K562 (cell line): ENCODE measurements around the gene CPZ. TPM values are rescaled to one million over a fixed set of nuclear protein-coding genes. Genes with fewer than 3 reads are reported as not detected.

Source experiments
- ARNT ChIP-seq, 2 experiments: fragments of 450-650 bp; IDR thresholded peaks; 2 replicates each; pipeline ENCODE4 v1.6.1; 2016; ENCODE audit warnings: mild to moderate bottlenecking in 1 of 2
- MAZ ChIP-seq, 2 experiments: fragments of 450-650 bp in 1 of 2; sonication (generic) in 1 of 2; formaldehyde crosslinking; IDR thresholded peaks in 1 of 2; conservative IDR thresholded peaks in 1 of 2; 2 replicates each; pipeline versions ENCODE4 v1.4.0 to v1.5.0; 2020; ENCODE audit warnings: mild to moderate bottlenecking in 1 of 2, missing genetic modification reagents in 1 of 2
- MEF2A ChIP-seq: IDR thresholded peaks from 2 replicates; pipeline ENCODE4 v1.6.1; 2011; ENCODE audit warnings: low read depth, mild to moderate bottlenecking, low read length, moderate library complexity; ENCODE audit not compliant: control insufficient read depth
- NELFE ChIP-seq: IDR thresholded peaks from 2 replicates; pipeline ENCODE4 v1.6.1; 2011; ENCODE audit warnings: mild to moderate bottlenecking; ENCODE audit not compliant: insufficient read depth, insufficient read length
- RBM39 ChIP-seq: fragments of 200-400 bp; formaldehyde crosslinking; optimal IDR thresholded peaks from 2 replicates; pipeline ENCODE3; 2018; ENCODE audit warnings: low read depth, low read length
- RFX1 ChIP-seq: fragments of 450-650 bp; IDR thresholded peaks from 2 replicates; pipeline ENCODE4 v1.6.1; 2016; ENCODE audit warnings: mild to moderate bottlenecking, moderate library complexity
- SMAD1 ChIP-seq: fragments of 150-350 bp; IDR thresholded peaks from 2 replicates; pipeline ENCODE4 v1.6.1; 2014; ENCODE audit warnings: low read length, low read depth; ENCODE audit not compliant: partially characterized antibody
- SMAD2 ChIP-seq: fragments of 150-350 bp; IDR thresholded peaks from 2 replicates; pipeline ENCODE4 v1.6.1; 2014; ENCODE audit warnings: low read depth, mild to moderate bottlenecking, low read length
- THAP7 ChIP-seq: fragments of 250-450 bp; sonication (Bioruptor Pico); IDR thresholded peaks from 2 replicates; pipeline ENCODE4 v1.5.0; 2021
- ZC3H11A ChIP-seq: IDR thresholded peaks from 2 replicates; pipeline ENCODE4 v1.6.1; 2012; ENCODE audit warnings: low read depth, low read length, improper control_type of control experiment
- ZEB2 ChIP-seq: fragments of 450-650 bp; IDR thresholded peaks from 2 replicates; pipeline ENCODE4 v1.6.1; 2016
- ZNF589 ChIP-seq: fragments of 200-800 bp; sonication (Bioruptor generic); IDR thresholded peaks from 2 replicates; pipeline ENCODE4 v1.6.1; 2016; ENCODE audit warnings: low read depth, missing genetic modification characterization, missing compliant biosample characterization
- ZNF699 ChIP-seq: fragments of 250-450 bp; sonication (Bioruptor Pico); IDR thresholded peaks from 2 replicates; pipeline ENCODE4 v1.8.0; 2021; ENCODE audit warnings: mild to moderate bottlenecking, moderate library complexity; ENCODE audit not compliant: insufficient replicate concordance
- ZSCAN32 ChIP-seq: fragments of 450-650 bp; formaldehyde crosslinking; IDR thresholded peaks from 2 replicates; pipeline ENCODE4 v1.4.0; 2020; ENCODE audit warnings: mild to moderate bottlenecking, moderate library complexity
- polyA plus RNA-seq, 8 experiments: library from polyadenylated mRNA; depleted of rRNA in 4 of 8; stranded (reverse) in 5 of 8; unstranded in 3 of 8; fragments of >200 nt; fragmentation: Nextera tagmentation in 2 of 8; fragmentation: Illumina TruSeq in 1 of 8; extraction: Ambion mirVana in 2 of 8; extraction: Trizol in 1 of 8; gene quantifications; 2 replicates each; pipeline versions ENCODE4 v1.2.1 to v1.2.3, GENCODE V29; 2011 to 2014; ENCODE audit warnings: inconsistent platforms in 1 of 8, missing spikeins in 1 of 8
- total RNA-seq, 7 experiments: library from RNA; depleted of rRNA in 6 of 7; stranded (reverse); fragments of >200 nt in 6 of 7; fragmentation: Illumina TruSeq in 2 of 7; extraction: Trizol in 2 of 7; gene quantifications; 2 replicates each; pipeline versions ENCODE4 v1.2.1 to v1.2.3, GENCODE V29; 2011 to 2021; ENCODE audit warnings: low replicate concordance in 1 of 7

CPZ gene
- total and polyA plus RNA-seq, 9 of the 15 experiments (the other 6 are each of a cell fraction or from before 2014, with no cell fraction given) = 0.06 to 2.2 (median 1.2) TPM; not detected in 1

GRCh38 chr4:8613421-8614364 lies 21.1 kb downstream of the CPZ start (continued):
- no peak for TF ChIP-seq MEF2A
- TF ChIP-seq NELFE = no peak
- TF ChIP-seq SMAD1 = no peak
- no peak for TF ChIP-seq ZEB2
- TF ChIP-seq ZSCAN32 = no peak
- TF ChIP-seq THAP7 = no peak
- TF ChIP-seq RFX1 = no peak
- TF ChIP-seq ARNT (IDR thresholded peaks at IDR 0.05) = no peak
- TF ChIP-seq RBM39 = no peak
- no peak for TF ChIP-seq ZNF699 (CRISPR knock-in tag)
- no peak for TF ChIP-seq SMAD2
- TF ChIP-seq MAZ (CRISPR knock-in tag; conservative IDR thresholded peaks at IDR 0.05 in 1 of 2, IDR thresholded peaks at IDR 0.05 in 1 of 2) = no peak
- TF ChIP-seq ZC3H11A = no peak
- TF ChIP-seq ZNF589 = no peak
